Progenitor cell of endocrine pancreas (in vitro differentiated cells): ENCODE results near the gene RBMS1. TPM values are rescaled to one million over a fixed set of nuclear protein-coding genes. Genes with fewer than 3 reads are reported as not detected.

Source experiments
- DNase-seq: peaks from one replicate; pipeline ENCODE4 v3.0.0; 2021; ENCODE audit warnings: low spot score; ENCODE audit not compliant: unreplicated experiment
- H3K27ac Mint-ChIP-seq: 2 replicates; pipeline ENCODE4 v1.8.0; 2021; ENCODE audit warnings: mild to moderate bottlenecking, moderate library complexity, mixed read lengths
- H3K27me3 Mint-ChIP-seq: 2 replicates; pipeline ENCODE4 v1.8.0; 2021; ENCODE audit warnings: mixed read lengths
- H3K36me3 Mint-ChIP-seq: 2 replicates; pipeline ENCODE4 v1.8.0; 2022; ENCODE audit warnings: mixed read lengths; ENCODE audit not compliant: insufficient read depth
- H3K4me1 Mint-ChIP-seq: 2 replicates; pipeline ENCODE4 v1.8.0; 2021; ENCODE audit warnings: low read depth, mixed read lengths
- H3K4me3 Mint-ChIP-seq: 2 replicates; pipeline ENCODE4 v1.8.0; 2021; ENCODE audit warnings: low read depth, mild to moderate bottlenecking, moderate library complexity, mixed read lengths
- H3K9me3 Mint-ChIP-seq: 2 replicates; pipeline ENCODE4 v1.8.0; 2021; ENCODE audit warnings: low read depth, mixed read lengths
- total RNA-seq: library from RNA; stranded (reverse); gene quantifications from 2 replicates; pipeline ENCODE4 v1.2.1, GENCODE V29; 2021
- TF ChIP-seq, protein P1 (sequence below): fragments of 200-600 bp; sonication (generic); IDR thresholded peaks from one replicate; pipeline ENCODE4 v1.5.0; 2021; ENCODE audit warnings: antibody characterized with exemption, mild to moderate bottlenecking; ENCODE audit not compliant: unreplicated experiment

The RBMS1 gene
- total RNA-seq, 1 donor from 2014 or later, result 59.8 TPM

DNA sequence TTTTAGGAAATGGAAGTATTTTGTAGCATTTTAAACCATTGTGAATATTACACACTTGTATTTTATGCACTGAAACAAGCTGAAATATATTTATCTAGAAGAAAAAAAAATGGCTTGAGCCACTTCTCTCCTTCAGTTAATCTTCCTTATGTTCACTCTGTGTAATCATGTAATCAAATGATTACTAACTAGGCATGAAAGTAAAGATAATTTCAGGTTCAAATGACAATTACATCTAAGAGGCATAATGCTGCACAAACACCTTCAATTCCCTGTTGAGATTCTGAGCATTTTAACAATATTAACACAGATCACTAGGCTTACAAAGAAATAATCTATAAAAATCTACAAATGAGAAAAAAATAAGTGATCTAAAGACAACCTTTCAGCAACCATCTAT lies 173.9 kb downstream of the RBMS1 start:
- TF ChIP-seq, protein P1, sequence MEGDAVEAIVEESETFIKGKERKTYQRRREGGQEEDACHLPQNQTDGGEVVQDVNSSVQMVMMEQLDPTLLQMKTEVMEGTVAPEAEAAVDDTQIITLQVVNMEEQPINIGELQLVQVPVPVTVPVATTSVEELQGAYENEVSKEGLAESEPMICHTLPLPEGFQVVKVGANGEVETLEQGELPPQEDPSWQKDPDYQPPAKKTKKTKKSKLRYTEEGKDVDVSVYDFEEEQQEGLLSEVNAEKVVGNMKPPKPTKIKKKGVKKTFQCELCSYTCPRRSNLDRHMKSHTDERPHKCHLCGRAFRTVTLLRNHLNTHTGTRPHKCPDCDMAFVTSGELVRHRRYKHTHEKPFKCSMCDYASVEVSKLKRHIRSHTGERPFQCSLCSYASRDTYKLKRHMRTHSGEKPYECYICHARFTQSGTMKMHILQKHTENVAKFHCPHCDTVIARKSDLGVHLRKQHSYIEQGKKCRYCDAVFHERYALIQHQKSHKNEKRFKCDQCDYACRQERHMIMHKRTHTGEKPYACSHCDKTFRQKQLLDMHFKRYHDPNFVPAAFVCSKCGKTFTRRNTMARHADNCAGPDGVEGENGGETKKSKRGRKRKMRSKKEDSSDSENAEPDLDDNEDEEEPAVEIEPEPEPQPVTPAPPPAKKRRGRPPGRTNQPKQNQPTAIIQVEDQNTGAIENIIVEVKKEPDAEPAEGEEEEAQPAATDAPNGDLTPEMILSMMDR, result no peak
- Mint-ChIP-seq H3K27me3 (no peaks in the 10 kb centered on the region), H3K4me1 (peaks cover 4% of the 10 kb centered on the region), H3K36me3 (no peaks in the 10 kb centered on the region), H3K4me3 (no peak overlapping the region), H3K9me3 (no peaks in the 10 kb centered on the region), H3K27ac (no peak overlapping the region)
- DNase-seq, result no peak

DNA sequence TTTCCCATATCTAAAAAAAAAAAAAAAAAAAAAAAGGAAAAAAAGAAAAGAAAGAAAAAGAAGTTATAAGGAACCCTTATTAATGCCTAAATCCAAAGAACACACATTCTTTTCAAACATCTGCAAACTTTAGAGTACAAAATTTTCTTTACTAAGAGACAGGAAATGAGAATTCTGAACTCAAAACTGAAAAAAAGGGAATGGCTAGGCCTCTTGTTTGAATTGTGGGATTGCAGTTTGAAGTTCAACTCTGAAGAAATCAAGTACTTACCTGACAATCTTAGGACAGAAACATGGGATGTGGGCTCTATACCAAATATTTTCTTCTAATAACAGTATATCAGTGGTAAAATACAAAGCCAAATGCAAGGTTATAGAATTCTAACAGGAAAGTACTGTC lies 175.4 kb downstream of the RBMS1 start:
- peaks cover 4% of the 10 kb centered on the region for H3K4me1 Mint-ChIP-seq
- H3K27me3 Mint-ChIP-seq, result no peaks in the 10 kb centered on the region
- H3K36me3 Mint-ChIP-seq, result no peaks in the 10 kb centered on the region
- H3K27ac Mint-ChIP-seq, result no peak overlapping the region
- no peak for DNase-seq
- TF ChIP-seq, protein P1, result no peak
- no peaks in the 10 kb centered on the region for H3K9me3 Mint-ChIP-seq
- no peak overlapping the region for H3K4me3 Mint-ChIP-seq

DNA sequence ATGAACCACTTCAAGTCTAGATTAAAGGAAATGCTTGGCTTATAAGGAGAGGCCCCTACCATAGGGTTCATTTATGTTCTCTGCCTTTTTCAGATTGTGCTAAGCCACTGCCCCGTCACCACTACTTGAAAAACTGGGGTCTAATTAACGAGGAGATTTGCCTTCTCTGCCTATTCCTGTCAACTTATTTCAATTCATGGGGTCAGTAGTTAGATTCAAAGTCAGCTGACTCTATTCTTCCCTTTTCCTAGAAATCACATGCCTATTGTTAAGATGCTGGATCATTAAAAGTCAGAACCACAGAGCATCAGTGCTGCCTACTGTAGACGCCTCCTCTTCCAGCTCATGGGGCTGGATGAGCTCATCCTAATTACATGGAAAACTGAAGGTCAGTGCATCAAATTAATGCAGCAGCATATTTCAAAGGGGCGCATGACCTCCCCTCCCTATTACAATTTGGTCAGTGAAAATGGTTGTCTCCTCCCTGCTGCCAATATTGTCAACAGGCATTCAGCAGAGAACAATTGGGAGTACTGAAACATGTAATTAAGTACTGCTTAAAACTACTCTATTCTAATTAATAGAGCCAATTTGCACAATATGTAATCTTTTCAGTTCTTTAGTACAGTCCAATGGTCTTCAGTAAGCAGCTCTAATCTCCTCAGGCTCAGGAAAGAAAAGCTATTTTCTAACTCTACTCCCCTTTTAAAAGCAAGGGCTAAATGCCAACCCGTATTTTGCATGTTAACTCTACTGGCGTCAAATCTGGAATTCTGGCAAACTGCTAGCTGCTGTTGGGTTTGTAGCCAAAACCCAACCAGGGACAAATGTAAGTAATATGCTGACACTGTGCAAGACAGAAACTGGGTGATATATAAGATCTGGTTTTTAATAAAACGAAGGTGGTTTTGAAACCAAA lies 176.2 kb downstream of the RBMS1 start:
- Mint-ChIP-seq H3K27ac (no peak overlapping the region), H3K27me3 (no peaks in the 10 kb centered on the region), H3K9me3 (no peaks in the 10 kb centered on the region), H3K4me1 (peaks cover 4% of the 10 kb centered on the region), H3K36me3 (no peaks in the 10 kb centered on the region), H3K4me3 (no peak overlapping the region)
- TF ChIP-seq, protein P1, result no peak
- no peak for DNase-seq

DNA sequence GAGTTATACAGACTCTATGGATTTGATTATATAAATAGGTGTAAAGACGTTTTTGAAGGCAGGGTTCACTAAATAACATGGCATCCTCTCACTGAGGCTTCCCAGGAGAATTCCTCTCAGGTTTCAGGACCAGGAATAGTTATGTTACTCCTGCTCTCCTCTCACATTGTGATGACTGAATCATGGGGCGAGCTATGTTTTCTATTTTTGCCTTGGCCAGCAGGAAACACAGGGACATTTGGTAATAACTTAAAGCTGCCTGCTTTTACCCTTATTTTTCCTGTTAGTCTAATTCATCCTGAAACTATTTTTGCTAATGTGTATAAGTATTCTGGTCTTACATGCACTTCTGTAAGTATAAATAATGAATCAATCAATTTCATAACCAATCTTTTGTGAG lies 178.3 kb downstream of the RBMS1 start:
- TF ChIP-seq, protein P1, result no peak
- Mint-ChIP-seq H3K9me3 (no peaks in the 10 kb centered on the region), H3K27ac (no peak overlapping the region), H3K4me1 (no peaks in the 10 kb centered on the region), H3K4me3 (no peak overlapping the region), H3K27me3 (no peaks in the 10 kb centered on the region), H3K36me3 (no peaks in the 10 kb centered on the region)
- DNase-seq, result no peak

DNA sequence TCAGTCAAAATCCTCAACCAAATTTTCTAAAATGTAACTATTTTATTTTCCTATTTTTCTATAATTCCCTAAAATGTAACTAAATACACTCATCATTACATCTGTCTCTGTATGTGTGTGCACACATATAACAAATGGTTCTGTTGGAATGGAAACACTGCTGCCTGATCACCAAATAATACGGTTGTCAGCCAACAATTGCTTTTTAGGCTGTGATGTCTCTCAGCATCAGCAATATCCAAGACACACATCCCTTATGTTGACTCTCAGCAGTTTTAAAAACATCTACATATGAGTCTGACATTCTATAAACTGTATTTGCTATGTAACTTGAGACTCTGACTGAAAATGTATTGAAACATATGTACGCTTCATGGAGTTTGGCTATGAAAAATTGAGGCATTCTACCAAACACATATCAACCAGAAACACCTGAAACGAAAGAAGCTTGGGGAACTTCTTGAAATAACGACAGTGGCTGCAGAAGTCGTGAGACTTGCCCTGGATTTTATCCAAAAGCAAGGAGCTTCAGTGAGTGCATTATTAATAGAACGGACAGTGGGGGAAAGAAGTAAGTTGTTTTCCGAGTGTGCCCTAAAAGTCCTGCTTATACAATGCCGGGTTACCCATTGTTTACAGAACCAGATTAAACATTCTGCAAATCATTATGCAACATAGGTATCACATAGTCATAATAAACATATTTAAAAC lies 183.3 kb downstream of the RBMS1 start:
- TF ChIP-seq, protein P1, result no peak
- Mint-ChIP-seq H3K9me3 (no peaks in the 10 kb centered on the region), H3K27ac (peak overlapping the region; percentile 14), H3K4me1 (peaks cover 4% of the 10 kb centered on the region), H3K36me3 (peaks cover 6% of the 10 kb centered on the region), H3K4me3 (no peak overlapping the region), H3K27me3 (no peaks in the 10 kb centered on the region)
- no peak for DNase-seq
